Stimulated activated CD4-positive, alpha-beta T cell treated with anti-CD3 and anti-CD28 coated beads, Interleukin-1b, Interleukin-23, amount 100 ng/mL, for 24 hours (primary cell): Measurements from ENCODE around the gene TMEM140.
"Not testable (repeated sequence)": the region's sequence is repeated elsewhere in the genome, so short reads cannot be mapped to it uniquely, and the experiment has no call there.

Source experiments
- DNase-seq, 4 experiments: peaks; one replicate each; pipeline ENCODE4 v3.0.0-alpha.2; 2020; ENCODE audit warnings: low read depth in 4 of 4, low spot score in 1 of 4

The TMEM140 gene

GRCh38 chr7:135158141-135158655 lies 10.3 kb downstream of the TMEM140 start:
- DNase-seq, result no peak

GRCh38 chr7:135158874-135159273 lies 11.0 kb downstream of the TMEM140 start:
- DNase-seq, result no peak

- no peak for DNase-seq
These were observed 11.7 kb downstream of the TMEM140 start for GRCh38 chr7:135159359-135160085.

- no peak for DNase-seq
These were observed 12.4 kb downstream of the TMEM140 start for GRCh38 chr7:135160098-135160857.

- no peak for DNase-seq
These were observed 13.2 kb downstream of the TMEM140 start for GRCh38 chr7:135160858-135161653.

- DNase-seq, result no peak
These were observed 13.8 kb downstream of the TMEM140 start for GRCh38 chr7:135161669-135162068.

GRCh38 chr7:135162382-135163001 lies 14.6 kb downstream of the TMEM140 start:
- no peak for DNase-seq

GRCh38 chr7:135164357-135165061 lies 16.6 kb downstream of the TMEM140 start:
- DNase-seq, result no peak

- no peak for DNase-seq
These were observed 18.0 kb downstream of the TMEM140 start for GRCh38 chr7:135165862-135166261.

GRCh38 chr7:135166338-135166990 lies 18.6 kb downstream of the TMEM140 start:
- DNase-seq, result no peak

- DNase-seq, result no peak
These were observed 19.6 kb downstream of the TMEM140 start for GRCh38 chr7:135167365-135167917.

- DNase-seq, result no peak
These were observed 20.1 kb downstream of the TMEM140 start for GRCh38 chr7:135168001-135168400.

- DNase-seq, result no peak
These were observed 20.7 kb downstream of the TMEM140 start for GRCh38 chr7:135168489-135169140.

GRCh38 chr7:135169141-135169963 lies 21.5 kb downstream of the TMEM140 start:
- peak in 2 of 4 experiments; percentile 29 to 49 for DNase-seq

GRCh38 chr7:135169964-135170273 lies 22.0 kb downstream of the TMEM140 start:
- no peak for DNase-seq

- peak; percentile 74 to 92 (median 84) for DNase-seq
These were observed 22.6 kb downstream of the TMEM140 start, which contains the start of gene CYREN for GRCh38 chr7:135170274-135170997. TSS of gene CYREN (minus strand) at chr7:135170707. CDS start at chr7:135168922, 1,785 bp downstream.

- not testable (repeated sequence) for DNase-seq
These were observed 23.2 kb downstream of the TMEM140 start for GRCh38 chr7:135170998-135171481.
